HG03521 (cell line): ENCODE data around the gene GPR33.

Experiments used
- ATAC-seq: cut with Tn5 transposase; IDR thresholded peaks from one replicate; pipeline ENCODE4 v1.9.1; 2021; ENCODE audit warnings: mild to moderate bottlenecking, moderate library complexity; ENCODE audit not compliant: unreplicated experiment

Gene GPR33, protein sequence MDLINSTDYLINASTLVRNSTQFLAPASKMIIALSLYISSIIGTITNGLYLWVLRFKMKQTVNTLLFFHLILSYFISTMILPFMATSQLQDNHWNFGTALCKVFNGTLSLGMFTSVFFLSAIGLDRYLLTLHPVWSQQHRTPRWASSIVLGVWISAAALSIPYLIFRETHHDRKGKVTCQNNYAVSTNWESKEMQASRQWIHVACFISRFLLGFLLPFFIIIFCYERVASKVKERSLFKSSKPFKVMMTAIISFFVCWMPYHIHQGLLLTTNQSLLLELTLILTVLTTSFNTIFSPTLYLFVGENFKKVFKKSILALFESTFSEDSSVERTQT

DNA sequence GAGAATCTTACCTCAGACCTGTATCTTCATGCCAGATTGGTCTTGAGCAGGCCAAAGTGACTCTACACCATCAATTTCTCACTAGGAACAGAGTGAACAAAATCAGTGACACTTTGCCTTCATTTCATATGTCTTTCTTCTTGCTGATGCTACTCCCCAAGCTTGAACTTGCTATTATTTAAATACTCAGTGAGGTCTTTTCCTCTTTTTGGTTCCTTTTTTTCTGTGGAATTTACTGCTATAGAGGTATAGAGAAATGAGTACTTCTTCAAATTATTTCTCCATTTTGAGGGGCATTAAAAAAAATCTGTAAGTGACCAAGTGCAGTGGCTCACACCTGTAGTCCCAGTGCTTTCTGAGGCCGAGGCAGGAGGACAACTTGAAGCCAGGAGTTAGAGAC lies at the start of gene GPR33:
GPR33 (minus strand) TSS at position 154 of the 400 bp plus-strand sequence. CDS start 4,074 bp downstream, outside the sequence.
- ATAC-seq, result no peak

GRCh38 chr14:31536201-31536960 lies 48.5 kb upstream of the GPR33 start:
- ATAC-seq, result no peak

GRCh38 chr14:31530136-31530535 lies 42.3 kb upstream of the GPR33 start:
- ATAC-seq, result no peak

- ATAC-seq, result no peak
Measured at GRCh38 chr14:31529053-31529452, 41.2 kb upstream of the GPR33 start.

- ATAC-seq, result no peak
Measured at GRCh38 chr14:31527546-31527945, 39.7 kb upstream of the GPR33 start.

DNA sequence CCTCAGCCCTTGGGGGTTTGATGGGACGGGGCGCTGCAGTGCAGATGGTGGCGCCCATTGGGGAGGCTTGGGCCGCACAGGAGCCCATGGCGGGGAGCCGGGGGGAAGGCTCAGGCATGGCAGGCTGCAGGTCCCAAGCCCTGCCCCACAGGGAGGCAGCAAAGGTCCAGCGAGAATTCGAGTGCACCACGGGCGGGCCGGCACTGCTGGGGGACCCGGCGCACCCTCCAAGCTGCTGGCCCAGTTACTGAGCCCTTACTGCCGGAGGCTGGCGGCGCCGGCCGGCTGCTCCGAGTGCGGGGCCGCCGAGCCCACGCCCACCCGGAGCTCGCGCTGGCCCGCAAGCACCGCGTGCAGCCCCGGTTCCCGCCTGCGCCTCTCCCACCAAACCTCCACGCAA lies 39.2 kb upstream of the GPR33 start:
- ATAC-seq, result no peak

GRCh38 chr14:31510855-31511254 lies 23.0 kb upstream of the GPR33 start:
- ATAC-seq, result no peak

DNA sequence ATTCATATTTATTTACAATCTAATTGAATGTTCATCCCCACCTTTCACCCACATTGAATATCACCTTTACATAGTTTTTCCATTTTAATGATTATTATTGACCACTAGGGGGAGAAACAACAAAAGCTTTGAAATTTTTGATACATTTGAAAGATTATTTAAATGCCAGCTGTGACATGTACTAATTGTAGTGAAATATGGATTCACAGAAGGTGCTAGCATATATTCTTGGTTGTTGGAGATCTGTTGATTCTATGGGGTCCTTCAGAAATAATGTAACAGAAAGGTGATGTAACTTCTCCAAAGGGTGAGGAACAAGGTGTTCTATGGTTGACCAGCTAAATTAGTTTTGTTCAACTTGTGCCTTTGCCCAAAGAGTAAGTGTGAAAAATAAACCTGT lies 22.4 kb upstream of the GPR33 start:
- no peak for ATAC-seq

DNA sequence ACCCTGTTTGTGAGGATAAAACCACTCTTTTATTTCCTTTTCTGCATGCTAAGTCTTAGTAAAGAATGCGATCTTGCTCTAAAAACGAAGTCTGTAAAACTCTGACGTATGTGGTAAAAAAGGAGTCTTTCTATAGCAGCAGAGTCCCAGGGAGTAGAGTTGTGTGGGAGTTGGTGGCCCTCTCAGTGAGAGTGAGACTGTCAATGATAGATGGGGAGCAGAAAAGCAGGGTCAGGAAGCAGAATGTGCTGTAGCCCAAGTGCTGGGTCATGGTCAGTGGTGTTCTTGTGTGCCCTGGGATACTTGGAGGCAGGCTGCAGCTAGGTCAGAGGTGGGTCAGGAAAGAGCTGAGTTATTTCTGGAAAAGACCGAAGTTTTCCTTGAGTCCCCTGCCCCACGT lies 20.3 kb upstream of the GPR33 start:
- ATAC-seq, result no peak

- no peak for ATAC-seq
Measured at GRCh38 chr14:31505411-31505810, 17.6 kb upstream of the GPR33 start.

- ATAC-seq, result no peak
Measured at GRCh38 chr14:31501870-31502269, 14.0 kb upstream of the GPR33 start.

GRCh38 chr14:31492759-31493498 lies 5.1 kb upstream of the GPR33 start:
- no peak for ATAC-seq

GRCh38 chr14:31489691-31490090 lies 1.9 kb upstream of the GPR33 start:
- peak; percentile 53 for ATAC-seq

DNA sequence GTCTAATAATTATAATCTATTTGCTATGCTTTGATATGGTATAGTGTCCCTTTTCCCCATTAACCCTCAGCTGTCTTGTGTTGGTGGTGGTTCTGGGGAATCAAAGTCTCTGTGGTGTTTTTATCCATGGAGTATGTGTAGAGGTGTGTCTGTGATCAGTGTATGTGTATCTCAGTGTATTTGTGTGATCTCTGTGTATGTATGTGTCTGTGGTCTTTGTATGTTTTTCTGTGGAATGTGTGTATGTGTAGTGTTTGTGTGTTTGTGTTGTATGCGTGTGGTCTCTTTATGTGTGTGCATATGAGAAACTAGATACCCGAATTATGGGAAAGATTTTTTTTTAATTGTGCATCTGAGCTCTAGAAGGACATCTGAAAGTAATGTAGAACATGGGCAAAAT lies 1.1 kb downstream of the GPR33 start:
- ATAC-seq, result no peak

- ATAC-seq, result no peak
Measured at GRCh38 chr14:31484754-31485153, 3.1 kb downstream of the GPR33 start.

GRCh38 chr14:31480156-31480555 lies 7.7 kb downstream of the GPR33 start:
- no peak for ATAC-seq

DNA sequence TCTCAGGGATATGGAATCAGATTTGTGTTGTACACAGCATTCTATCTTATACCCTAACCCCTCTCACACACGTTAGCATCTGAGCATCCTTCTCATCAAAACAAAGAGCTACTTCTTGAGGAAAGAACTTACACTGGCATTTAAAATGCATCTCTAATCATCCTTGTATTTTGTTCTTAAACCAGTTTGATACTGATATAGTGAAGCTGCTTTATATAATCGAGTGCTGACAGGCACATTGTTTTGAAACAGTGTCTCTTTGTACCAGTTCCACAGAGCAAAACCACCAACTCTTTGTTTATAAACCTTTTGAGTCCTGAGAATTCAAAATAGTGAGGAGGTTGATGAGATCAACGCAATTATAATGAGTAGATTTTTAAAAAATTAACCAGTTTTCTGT lies 8.8 kb downstream of the GPR33 start:
- no peak for ATAC-seq

- no peak for ATAC-seq
Measured at GRCh38 chr14:31477248-31477647, 10.6 kb downstream of the GPR33 start.

GRCh38 chr14:31476131-31476866 lies 11.5 kb downstream of the GPR33 start:
- no peak for ATAC-seq

- no peak for ATAC-seq
Measured at GRCh38 chr14:31466554-31466953, 21.3 kb downstream of the GPR33 start.

GRCh38 chr14:31465111-31465510 lies 22.7 kb downstream of the GPR33 start:
- no peak for ATAC-seq
